ENCODE measurements around the gene CRADD.

DNA sequence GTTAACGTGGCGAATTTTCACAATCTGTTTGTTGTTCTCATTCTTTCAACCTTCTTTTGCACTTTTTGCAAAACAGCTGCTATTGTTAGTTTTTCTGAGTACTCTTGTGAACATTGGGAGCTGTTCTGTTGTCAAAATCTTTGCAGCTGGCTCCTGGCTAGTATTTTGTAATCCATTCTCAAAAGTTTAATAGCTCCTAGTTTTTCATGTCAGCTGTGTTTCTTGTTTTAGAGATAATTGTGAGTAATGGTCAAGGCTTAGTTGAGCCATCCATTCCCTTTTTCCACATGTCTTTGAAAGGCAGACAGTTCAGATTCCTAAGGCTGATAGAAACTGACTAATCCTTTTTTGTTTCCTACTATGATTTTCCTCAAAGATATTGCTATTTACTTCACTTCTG, 39.1 kb upstream of the CRADD start:
- TF ChIP-seq, protein P1, sequence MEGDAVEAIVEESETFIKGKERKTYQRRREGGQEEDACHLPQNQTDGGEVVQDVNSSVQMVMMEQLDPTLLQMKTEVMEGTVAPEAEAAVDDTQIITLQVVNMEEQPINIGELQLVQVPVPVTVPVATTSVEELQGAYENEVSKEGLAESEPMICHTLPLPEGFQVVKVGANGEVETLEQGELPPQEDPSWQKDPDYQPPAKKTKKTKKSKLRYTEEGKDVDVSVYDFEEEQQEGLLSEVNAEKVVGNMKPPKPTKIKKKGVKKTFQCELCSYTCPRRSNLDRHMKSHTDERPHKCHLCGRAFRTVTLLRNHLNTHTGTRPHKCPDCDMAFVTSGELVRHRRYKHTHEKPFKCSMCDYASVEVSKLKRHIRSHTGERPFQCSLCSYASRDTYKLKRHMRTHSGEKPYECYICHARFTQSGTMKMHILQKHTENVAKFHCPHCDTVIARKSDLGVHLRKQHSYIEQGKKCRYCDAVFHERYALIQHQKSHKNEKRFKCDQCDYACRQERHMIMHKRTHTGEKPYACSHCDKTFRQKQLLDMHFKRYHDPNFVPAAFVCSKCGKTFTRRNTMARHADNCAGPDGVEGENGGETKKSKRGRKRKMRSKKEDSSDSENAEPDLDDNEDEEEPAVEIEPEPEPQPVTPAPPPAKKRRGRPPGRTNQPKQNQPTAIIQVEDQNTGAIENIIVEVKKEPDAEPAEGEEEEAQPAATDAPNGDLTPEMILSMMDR (IDR thresholded peaks at IDR 0.05 in 4 of 5, conservative IDR thresholded peaks at IDR 0.05 in 1 of 5): no peak
- no peak for TF ChIP-seq POLR2A (IDR thresholded peaks at IDR 0.05)

All from gastrocnemius medialis (tissue), 4 donors.